Measurements from ENCODE around the gene PCNX4. TPM values are rescaled to one million over a fixed set of nuclear protein-coding genes. Genes with fewer than 3 reads are reported as not detected.

PCNX4 gene
- total and polyA plus RNA-seq, 2 experiments from 2014 or later, result 22.9 to 77.5 TPM

- Histone ChIP-seq H3K4me2 (no peak overlapping the region), H3K4me1 (ENCODE audit: insufficient read depth) (no peaks in the 10 kb centered on the region), H3K9me2 (ENCODE audit: insufficient read depth) (no peaks in the 10 kb centered on the region), H3K36me3 (ENCODE audit: insufficient read depth) (no peaks in the 10 kb centered on the region), H3K27me3 (ENCODE audit: insufficient read depth) (no peaks in the 10 kb centered on the region), H3K79me2 (replicated peaks; ENCODE audit: insufficient read depth) (no peaks in the 10 kb centered on the region), H3F3A (replicated peaks; ENCODE audit: low read depth) (no peaks in the 10 kb centered on the region), H4K20me1 (replicated peaks; ENCODE audit: insufficient read depth) (no peaks in the 10 kb centered on the region), H3K27ac (ENCODE audit: low read depth) (no peak overlapping the region), H2AFZ (no peak overlapping the region), H3K4me3 (no peak overlapping the region)
- DNase-seq (ENCODE audit: low spot score) (no peak), ATAC-seq (no peak)
- Mint-ChIP-seq H3K4me3 (no peak overlapping the region), H3K4me1 (no peaks in the 10 kb centered on the region), H3K27me3 (ENCODE audit: insufficient read depth, low read depth, poor library complexity) (peaks cover 2% of the 10 kb centered on the region), H3K27ac (no peak overlapping the region), H3K9me3 (no peaks in the 10 kb centered on the region), H3K36me3 (ENCODE audit: low read depth) (no peaks in the 10 kb centered on the region)
- TF ChIP-seq, protein P1, sequence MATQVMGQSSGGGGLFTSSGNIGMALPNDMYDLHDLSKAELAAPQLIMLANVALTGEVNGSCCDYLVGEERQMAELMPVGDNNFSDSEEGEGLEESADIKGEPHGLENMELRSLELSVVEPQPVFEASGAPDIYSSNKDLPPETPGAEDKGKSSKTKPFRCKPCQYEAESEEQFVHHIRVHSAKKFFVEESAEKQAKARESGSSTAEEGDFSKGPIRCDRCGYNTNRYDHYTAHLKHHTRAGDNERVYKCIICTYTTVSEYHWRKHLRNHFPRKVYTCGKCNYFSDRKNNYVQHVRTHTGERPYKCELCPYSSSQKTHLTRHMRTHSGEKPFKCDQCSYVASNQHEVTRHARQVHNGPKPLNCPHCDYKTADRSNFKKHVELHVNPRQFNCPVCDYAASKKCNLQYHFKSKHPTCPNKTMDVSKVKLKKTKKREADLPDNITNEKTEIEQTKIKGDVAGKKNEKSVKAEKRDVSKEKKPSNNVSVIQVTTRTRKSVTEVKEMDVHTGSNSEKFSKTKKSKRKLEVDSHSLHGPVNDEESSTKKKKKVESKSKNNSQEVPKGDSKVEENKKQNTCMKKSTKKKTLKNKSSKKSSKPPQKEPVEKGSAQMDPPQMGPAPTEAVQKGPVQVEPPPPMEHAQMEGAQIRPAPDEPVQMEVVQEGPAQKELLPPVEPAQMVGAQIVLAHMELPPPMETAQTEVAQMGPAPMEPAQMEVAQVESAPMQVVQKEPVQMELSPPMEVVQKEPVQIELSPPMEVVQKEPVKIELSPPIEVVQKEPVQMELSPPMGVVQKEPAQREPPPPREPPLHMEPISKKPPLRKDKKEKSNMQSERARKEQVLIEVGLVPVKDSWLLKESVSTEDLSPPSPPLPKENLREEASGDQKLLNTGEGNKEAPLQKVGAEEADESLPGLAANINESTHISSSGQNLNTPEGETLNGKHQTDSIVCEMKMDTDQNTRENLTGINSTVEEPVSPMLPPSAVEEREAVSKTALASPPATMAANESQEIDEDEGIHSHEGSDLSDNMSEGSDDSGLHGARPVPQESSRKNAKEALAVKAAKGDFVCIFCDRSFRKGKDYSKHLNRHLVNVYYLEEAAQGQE (IDR thresholded peaks at IDR 0.05; ENCODE audit: unreplicated experiment), result no peak
- TF ChIP-seq, protein P2, sequence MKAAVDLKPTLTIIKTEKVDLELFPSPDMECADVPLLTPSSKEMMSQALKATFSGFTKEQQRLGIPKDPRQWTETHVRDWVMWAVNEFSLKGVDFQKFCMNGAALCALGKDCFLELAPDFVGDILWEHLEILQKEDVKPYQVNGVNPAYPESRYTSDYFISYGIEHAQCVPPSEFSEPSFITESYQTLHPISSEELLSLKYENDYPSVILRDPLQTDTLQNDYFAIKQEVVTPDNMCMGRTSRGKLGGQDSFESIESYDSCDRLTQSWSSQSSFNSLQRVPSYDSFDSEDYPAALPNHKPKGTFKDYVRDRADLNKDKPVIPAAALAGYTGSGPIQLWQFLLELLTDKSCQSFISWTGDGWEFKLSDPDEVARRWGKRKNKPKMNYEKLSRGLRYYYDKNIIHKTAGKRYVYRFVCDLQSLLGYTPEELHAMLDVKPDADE (IDR thresholded peaks at IDR 0.05), result no peak
- TF ChIP-seq STAT1 (IDR thresholded peaks at IDR 0.05; ENCODE audit: unreplicated experiment), result no peak
- no peak for TF ChIP-seq NANOG (IDR thresholded peaks at IDR 0.05; ENCODE audit: borderline replicate concordance)
- no peak for TF ChIP-seq POLR2AphosphoS5 (IDR thresholded peaks at IDR 0.05; ENCODE audit: low read depth)
Observed at GRCh38 chr14:60061371-60061770, 30.4 kb upstream of the PCNX4 start.

DNA sequence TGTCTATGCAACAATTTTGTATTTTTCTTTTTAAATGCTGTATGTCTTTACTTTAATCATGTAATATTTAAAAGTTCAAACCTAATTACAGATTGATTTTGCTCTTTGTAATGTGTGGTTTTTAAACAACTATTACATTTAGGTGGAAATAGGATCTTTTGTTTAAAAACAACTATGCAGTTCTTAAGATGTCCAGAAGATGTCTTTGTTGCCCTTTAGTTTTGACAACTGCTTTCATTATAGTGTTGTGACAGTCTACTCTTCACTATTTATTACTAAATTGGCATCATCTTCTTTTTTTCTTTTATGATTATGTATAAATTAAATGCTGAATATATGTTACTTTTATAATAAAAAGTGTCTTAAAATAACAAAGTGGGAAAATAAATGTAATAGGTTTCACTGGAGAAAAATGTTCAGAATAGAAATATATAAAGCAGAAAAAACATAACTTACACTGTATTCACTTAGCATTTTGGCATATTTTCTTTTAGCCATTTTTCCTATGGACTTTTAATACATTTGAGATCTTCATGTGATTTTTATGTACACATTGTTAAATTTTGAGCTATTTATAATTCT, 27.1 kb upstream of the PCNX4 start:
- H3K4me3 ChIP-seq, result no peak overlapping the region
- H4K20me1 ChIP-seq (replicated peaks; ENCODE audit: insufficient read depth), result no peaks in the 10 kb centered on the region
- peaks cover 2% of the 10 kb centered on the region for H3K27me3 Mint-ChIP-seq (ENCODE audit: insufficient read depth, low read depth, poor library complexity)
- ATAC-seq, result no peak
- no peak overlapping the region for H2AFZ ChIP-seq
- no peak overlapping the region for H3K4me2 ChIP-seq
- no peaks in the 10 kb centered on the region for H3K36me3 Mint-ChIP-seq (ENCODE audit: low read depth)
- no peaks in the 10 kb centered on the region for H3K4me1 Mint-ChIP-seq
- no peak overlapping the region for H3K27ac ChIP-seq (ENCODE audit: low read depth)
- peak; percentile 37 for DNase-seq (ENCODE audit: low spot score)
- H3F3A ChIP-seq (replicated peaks; ENCODE audit: low read depth), result no peaks in the 10 kb centered on the region
- no peaks in the 10 kb centered on the region for H3K9me3 Mint-ChIP-seq
- H3K27me3 ChIP-seq (ENCODE audit: insufficient read depth), result no peaks in the 10 kb centered on the region
- no peaks in the 10 kb centered on the region for H3K4me1 ChIP-seq (ENCODE audit: insufficient read depth)
- no peaks in the 10 kb centered on the region for H3K36me3 ChIP-seq (ENCODE audit: insufficient read depth)
- no peak overlapping the region for H3K27ac Mint-ChIP-seq
- no peaks in the 10 kb centered on the region for H3K9me2 ChIP-seq (ENCODE audit: insufficient read depth)
- TF ChIP-seq NANOG (IDR thresholded peaks at IDR 0.05; ENCODE audit: borderline replicate concordance), result no peak
- TF ChIP-seq POLR2AphosphoS5 (IDR thresholded peaks at IDR 0.05; ENCODE audit: low read depth), result no peak
- TF ChIP-seq CTCF (conservative IDR thresholded peaks at IDR 0.05; ENCODE audit: low read depth in 2 of 2), result peak in 1 of 2 experiments; percentile 51; a peak in 3 of 4 replicates
- H3K4me3 Mint-ChIP-seq, result no peak overlapping the region
- no peaks in the 10 kb centered on the region for H3K79me2 ChIP-seq (replicated peaks; ENCODE audit: insufficient read depth)
